Mesendoderm (in vitro differentiated cells): ENCODE measurements around the gene FRAT1.
"Not testable (repeated sequence)": the region's sequence is repeated elsewhere in the genome, so short reads cannot be mapped to it uniquely, and the experiment has no call there.

Source experiments
- DNase-seq: peaks from one replicate; pipeline ENCODE4 v3.0.0; 2013
- H2AK5ac ChIP-seq: 2 replicates; pipeline ENCODE4 v1.6.1; 2013; ENCODE audit warnings: low read length, inconsistent platforms
- H2BK120ac ChIP-seq: 2 replicates; pipeline ENCODE4 v1.6.1; 2013; ENCODE audit warnings: low read depth, mild to moderate bottlenecking, low read length, moderate library complexity, mixed read lengths
- H2BK15ac ChIP-seq: replicated peaks from 2 replicates; pipeline ENCODE4 v1.6.1; 2013; ENCODE audit warnings: low read depth, mild to moderate bottlenecking, moderate library complexity
- H2BK5ac ChIP-seq: 2 replicates; pipeline ENCODE4 v1.6.1; 2013; ENCODE audit warnings: low read length, inconsistent platforms
- H3K18ac ChIP-seq: 2 replicates; pipeline ENCODE4 v1.6.1; 2013; ENCODE audit warnings: mild to moderate bottlenecking, low read length, mixed read lengths
- H3K23ac ChIP-seq: one replicate; pipeline ENCODE4 v1.6.1; 2013; ENCODE audit warnings: low read length
- H3K27ac ChIP-seq: 2 replicates; pipeline ENCODE4 v1.5.1; 2013; ENCODE audit warnings: low read depth, mild to moderate bottlenecking, inconsistent platforms, low read length, moderate library complexity
- H3K27me3 ChIP-seq: 2 replicates; pipeline ENCODE4 v1.6.1; 2013; ENCODE audit warnings: low read length, control low read depth, mild to moderate bottlenecking, inconsistent platforms; ENCODE audit not compliant: insufficient read depth, poor library complexity
- H3K36me3 ChIP-seq: 2 replicates; pipeline ENCODE4 v1.6.1; 2013; ENCODE audit warnings: low read length, inconsistent platforms; ENCODE audit not compliant: control insufficient read depth, insufficient read depth
- H3K4ac ChIP-seq: one replicate; pipeline ENCODE4 v1.6.1; 2013; ENCODE audit warnings: low read depth, mild to moderate bottlenecking, low read length, moderate library complexity
- H3K4me1 ChIP-seq: 2 replicates; pipeline ENCODE4 v1.6.1; 2013; ENCODE audit warnings: low read depth, low read length, inconsistent platforms; ENCODE audit not compliant: control insufficient read depth
- H3K4me2 ChIP-seq: 2 replicates; pipeline ENCODE4 v1.6.1; 2013; ENCODE audit warnings: low read length
- H3K4me3 ChIP-seq: 2 replicates; pipeline ENCODE4 v1.5.1; 2013; ENCODE audit warnings: mild to moderate bottlenecking, low read length
- H3K56ac ChIP-seq: one replicate; pipeline ENCODE4 v1.6.1; 2013; ENCODE audit warnings: low read length
- H3K79me1 ChIP-seq: 2 replicates; pipeline ENCODE4 v1.6.1; 2013; ENCODE audit warnings: low read length, inconsistent platforms
- H3K79me2 ChIP-seq: 2 replicates; pipeline ENCODE4 v1.6.1; 2013; ENCODE audit warnings: mild to moderate bottlenecking, low read length; ENCODE audit not compliant: control insufficient read depth, insufficient read depth
- H3K9ac ChIP-seq: 2 replicates; pipeline ENCODE4 v1.6.1; 2013; ENCODE audit warnings: low read length, inconsistent platforms
- H4K5ac ChIP-seq: one replicate; pipeline ENCODE4 v1.6.1; 2013; ENCODE audit warnings: low read length
- H4K8ac ChIP-seq: one replicate; pipeline ENCODE4 v1.6.1; 2013; ENCODE audit warnings: low read depth, mild to moderate bottlenecking, control low read depth, low read length, moderate library complexity
- WGBS: extraction: QIAGEN DNeasy Blood & Tissue Kit; methylation state at CpG from one replicate; pipeline ENCODE4 v1.1.7; 2013; ENCODE audit warnings: low lambda C conversion rate, missing lambda C conversion rate; ENCODE audit not compliant: insufficient coverage; ENCODE audit errors: extremely low coverage; 5-methylcytosine and 5-hydroxymethylcytosine counted together

FRAT1 gene

DNA sequence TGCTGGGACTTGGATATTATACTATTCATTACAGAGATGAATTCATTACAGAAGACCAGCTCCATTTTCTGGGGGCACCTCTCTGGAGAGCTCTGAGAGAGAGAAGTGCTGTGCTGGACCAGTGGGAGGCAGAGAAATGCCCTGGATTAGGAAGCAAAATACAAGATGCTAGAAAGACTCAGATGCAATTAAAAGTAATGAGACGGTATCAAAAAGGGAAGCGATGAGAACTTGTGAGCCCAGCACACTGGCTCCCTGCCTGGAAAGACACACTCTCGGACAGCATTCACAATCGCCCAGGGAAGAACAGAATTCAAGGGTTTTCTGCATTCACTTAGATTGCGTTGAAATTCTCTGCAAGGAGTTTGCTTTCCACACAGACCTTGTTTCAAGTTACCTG lies 19.0 kb downstream of the FRAT1 start:
- no peak overlapping the region for H3K4me3 ChIP-seq
- H3K79me1 ChIP-seq: no peaks in the 10 kb centered on the region
- H3K4ac ChIP-seq: no peak overlapping the region
- no peak overlapping the region for H3K4me2 ChIP-seq
- H3K56ac ChIP-seq: no peak overlapping the region
- WGBS: no CpG with 5 or more reads among the region's 5 CpGs
- H3K4me1 ChIP-seq: no peaks in the 10 kb centered on the region
- no peak overlapping the region for H3K18ac ChIP-seq
- H3K79me2 ChIP-seq: peaks cover 1% of the 10 kb centered on the region
- H4K8ac ChIP-seq: no peak overlapping the region
- no peak overlapping the region for H2BK15ac ChIP-seq
- H3K23ac ChIP-seq: no peak overlapping the region
- H2BK5ac ChIP-seq: no peak overlapping the region
- no peaks in the 10 kb centered on the region for H3K27me3 ChIP-seq
- no peak overlapping the region for H2BK120ac ChIP-seq
- H3K9ac ChIP-seq: no peak overlapping the region
- H3K27ac ChIP-seq: no peak overlapping the region
- no peak for DNase-seq
- H4K5ac ChIP-seq: no peak overlapping the region
- no peak overlapping the region for H2AK5ac ChIP-seq
- H3K36me3 ChIP-seq: no peaks in the 10 kb centered on the region

DNA sequence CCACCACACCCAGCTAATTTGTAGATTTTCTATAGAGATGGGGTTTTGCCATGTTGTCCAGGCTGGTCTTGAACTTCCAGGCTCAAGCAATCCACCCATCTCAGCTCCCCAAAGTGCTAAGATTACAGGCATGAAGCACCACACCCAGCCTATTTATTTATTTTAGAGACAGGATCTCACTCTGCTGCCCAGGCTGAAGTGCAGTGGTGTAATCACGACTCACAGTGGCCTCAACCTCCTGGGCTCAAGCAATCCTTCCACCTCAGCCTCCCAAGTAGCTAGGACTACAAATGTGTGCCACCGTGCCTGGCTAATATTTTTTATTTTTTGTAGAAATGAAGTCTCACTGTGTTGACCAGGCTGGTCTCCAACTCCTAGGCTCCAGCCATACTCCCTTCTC lies 22.3 kb downstream of the FRAT1 start:
- H3K23ac ChIP-seq: no peak overlapping the region
- no peak overlapping the region for H2BK15ac ChIP-seq
- H2BK120ac ChIP-seq: no peak overlapping the region
- no peak overlapping the region for H4K8ac ChIP-seq
- no peak overlapping the region for H2AK5ac ChIP-seq
- WGBS: no CpG with 5 or more reads among the region's 2 CpGs
- H3K4me2 ChIP-seq: no peak overlapping the region
- H3K56ac ChIP-seq: no peak overlapping the region
- H3K4me1 ChIP-seq: no peaks in the 10 kb centered on the region
- no peak overlapping the region for H3K18ac ChIP-seq
- H3K79me2 ChIP-seq: no peaks in the 10 kb centered on the region
- H3K9ac ChIP-seq: no peak overlapping the region
- no peaks in the 10 kb centered on the region for H3K36me3 ChIP-seq
- H3K4ac ChIP-seq: no peak overlapping the region
- no peak overlapping the region for H3K4me3 ChIP-seq
- no peak overlapping the region for H3K27ac ChIP-seq
- H4K5ac ChIP-seq: no peak overlapping the region
- no peak overlapping the region for H2BK5ac ChIP-seq
- DNase-seq: no peak
- H3K79me1 ChIP-seq: no peaks in the 10 kb centered on the region
- no peaks in the 10 kb centered on the region for H3K27me3 ChIP-seq

DNA sequence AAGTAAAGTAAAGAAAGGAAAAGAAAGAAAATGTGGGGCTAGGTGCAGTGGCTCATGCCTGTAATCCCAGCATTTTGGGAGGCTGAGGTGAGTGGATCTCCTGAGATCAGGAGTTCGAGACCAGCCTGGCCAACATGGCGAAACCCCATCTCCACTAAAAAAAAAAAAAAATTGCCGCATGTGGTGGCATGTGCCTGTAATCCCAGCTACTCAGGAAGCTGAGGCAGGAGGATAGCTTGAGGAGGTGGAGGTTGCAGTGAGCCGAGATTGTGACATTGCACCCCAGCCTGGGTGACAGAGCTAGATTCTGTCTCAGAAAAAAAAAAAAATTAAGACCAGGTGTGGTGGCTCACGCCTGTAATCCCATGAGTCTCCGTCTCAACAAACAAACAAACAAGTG lies 24.6 kb downstream of the FRAT1 start:
- H3K4me1 ChIP-seq, H2BK120ac ChIP-seq, H4K8ac ChIP-seq, H3K56ac ChIP-seq, H4K5ac ChIP-seq, H3K4me2 ChIP-seq, H3K18ac ChIP-seq, H3K27ac ChIP-seq, H3K79me1 ChIP-seq, H3K4me3 ChIP-seq, H2BK5ac ChIP-seq, H3K27me3 ChIP-seq, H3K79me2 ChIP-seq, H2AK5ac ChIP-seq, H2BK15ac ChIP-seq, DNase-seq, H3K4ac ChIP-seq, H3K23ac ChIP-seq, H3K36me3 ChIP-seq, H3K9ac ChIP-seq: not testable (repeated sequence)
- WGBS: no CpG with 5 or more reads among the region's 6 CpGs

DNA sequence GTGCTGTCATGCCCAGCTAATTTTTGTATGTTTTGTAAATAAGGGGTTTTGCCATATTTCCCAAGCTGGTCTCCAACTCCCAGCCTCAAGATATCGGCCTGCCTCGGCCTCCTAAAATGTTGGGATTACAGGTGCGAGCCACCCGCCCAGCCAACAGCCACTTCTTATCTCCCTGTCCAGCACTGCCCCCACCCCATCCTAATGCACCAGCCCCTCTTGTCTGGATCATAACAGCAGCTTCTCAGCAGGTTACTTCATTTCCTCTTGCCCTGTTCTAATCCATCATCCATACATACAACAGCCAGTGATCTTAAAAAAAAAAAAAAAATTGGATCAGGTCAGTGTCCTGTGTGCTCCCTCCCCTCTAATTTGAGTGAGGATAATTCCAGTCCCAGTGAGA lies 28.2 kb downstream of the FRAT1 start:
- Histone ChIP-seq H2BK5ac (no peak overlapping the region), H4K8ac (no peak overlapping the region), H3K27me3 (no peaks in the 10 kb centered on the region), H3K79me1 (no peaks in the 10 kb centered on the region), H3K9ac (no peak overlapping the region), H3K27ac (no peak overlapping the region), H3K4me2 (no peak overlapping the region), H3K23ac (no peak overlapping the region), H4K5ac (no peak overlapping the region), H3K36me3 (no peaks in the 10 kb centered on the region), H2BK15ac (no peak overlapping the region), H3K18ac (no peak overlapping the region), H3K56ac (no peak overlapping the region), H3K4me1 (no peaks in the 10 kb centered on the region), H3K4ac (no peak overlapping the region), H2AK5ac (no peak overlapping the region), H3K4me3 (no peak overlapping the region), H2BK120ac (no peak overlapping the region), H3K79me2 (no peaks in the 10 kb centered on the region)
- WGBS: no CpG with 5 or more reads among the region's 4 CpGs
- DNase-seq: no peak

DNA sequence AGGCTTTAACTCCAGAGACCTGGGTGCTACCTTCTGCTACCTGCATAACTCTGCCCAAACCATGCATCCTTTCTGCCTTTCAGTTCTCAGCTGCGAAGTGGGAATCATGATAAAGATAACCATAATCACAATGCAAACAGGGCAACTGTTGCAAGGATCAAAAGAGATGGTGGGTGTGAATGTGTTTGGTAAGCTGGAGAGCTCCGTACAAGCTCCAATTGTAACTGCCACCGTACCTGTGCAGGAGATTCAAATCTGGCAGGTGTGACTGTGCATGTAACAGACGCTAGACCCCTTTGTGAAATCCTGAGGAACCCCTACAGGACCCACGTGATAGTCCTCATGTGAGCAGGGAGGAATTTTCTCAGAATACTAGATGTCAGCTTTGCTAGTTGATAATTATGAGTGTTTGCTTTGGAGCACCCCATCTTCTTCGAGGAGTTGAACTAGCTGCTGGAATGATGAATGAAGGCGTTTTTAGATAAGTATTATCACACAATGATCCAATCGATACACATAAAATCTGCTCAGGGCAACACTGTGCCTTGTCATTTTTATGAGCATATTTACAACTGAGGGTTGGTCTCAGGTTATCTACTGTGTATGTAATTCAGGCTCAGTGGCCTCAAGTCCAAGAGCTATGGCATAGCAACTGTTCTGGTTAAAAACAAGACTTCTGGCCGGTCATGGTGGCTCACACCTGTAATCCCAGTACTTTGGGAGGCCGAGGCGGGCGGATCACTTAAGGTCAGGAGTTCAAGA lies 30.9 kb downstream of the FRAT1 start:
- no CpG with 5 or more reads among the region's 12 CpGs for WGBS
- Histone ChIP-seq H3K18ac (no peak overlapping the region), H3K4me2 (no peak overlapping the region), H3K79me1 (no peaks in the 10 kb centered on the region), H3K56ac (no peak overlapping the region), H3K4me3 (no peak overlapping the region), H2AK5ac (no peak overlapping the region), H3K23ac (no peak overlapping the region), H4K8ac (no peak overlapping the region), H3K4me1 (no peaks in the 10 kb centered on the region), H3K36me3 (no peaks in the 10 kb centered on the region), H2BK15ac (no peak overlapping the region), H3K79me2 (no peaks in the 10 kb centered on the region), H4K5ac (no peak overlapping the region), H3K4ac (no peak overlapping the region), H3K9ac (no peak overlapping the region), H2BK5ac (no peak overlapping the region), H2BK120ac (no peak overlapping the region), H3K27me3 (no peaks in the 10 kb centered on the region), H3K27ac (no peak overlapping the region)
- no peak for DNase-seq

DNA sequence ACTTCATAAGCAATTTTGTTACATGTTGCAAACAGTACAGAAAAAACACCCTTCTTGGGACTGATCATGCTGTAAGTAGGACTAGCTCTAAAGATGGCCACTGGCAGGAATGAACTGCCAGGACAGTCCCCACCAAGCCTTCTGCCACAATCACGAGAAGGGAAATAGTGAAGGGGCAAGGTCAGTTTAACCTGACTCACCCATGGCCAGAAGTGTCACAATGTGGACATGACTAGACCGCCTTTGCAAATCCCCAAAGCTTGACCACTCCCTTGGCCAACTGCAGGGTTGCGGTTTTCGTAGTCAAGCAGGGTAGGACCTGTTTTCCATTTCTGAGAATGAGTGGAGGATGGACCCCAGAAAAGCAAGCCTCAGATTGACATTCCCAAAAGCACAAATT lies 34.9 kb downstream of the FRAT1 start:
- no CpG with 5 or more reads among the region's 4 CpGs for WGBS
- no peak overlapping the region for H3K4ac ChIP-seq

More for the DNA sequence above, 34.9 kb downstream of the FRAT1 start:
- Histone ChIP-seq H3K9ac (no peak overlapping the region), H2BK15ac (no peak overlapping the region), H3K36me3 (peaks cover 1% of the 10 kb centered on the region), H3K27ac (no peak overlapping the region), H3K4me1 (no peaks in the 10 kb centered on the region), H3K23ac (no peak overlapping the region), H3K79me1 (no peaks in the 10 kb centered on the region), H2AK5ac (no peak overlapping the region), H2BK5ac (no peak overlapping the region), H3K4me3 (no peak overlapping the region), H3K79me2 (no peaks in the 10 kb centered on the region), H3K27me3 (no peaks in the 10 kb centered on the region), H2BK120ac (no peak overlapping the region), H4K8ac (no peak overlapping the region), H3K18ac (no peak overlapping the region), H3K56ac (no peak overlapping the region), H4K5ac (no peak overlapping the region), H3K4me2 (no peak overlapping the region)
- no peak for DNase-seq
